Gastroesophageal sphincter (tissue), 3 donors: Measurements from ENCODE around the gene CELA2A.
A peak's percentile ranks its signal among the peaks of the same experiment; 100 is the strongest.

Experiments used
- POLR2A ChIP-seq, 2 donors: fragments of 450-650 bp; IDR thresholded peaks; one replicate each; pipeline ENCODE4 v1.6.1; 2017; ENCODE audit warnings: antibody characterized with exemption in 2 of 2, mild to moderate bottlenecking in 2 of 2, moderate library complexity in 1 of 2
- POLR2AphosphoS5 ChIP-seq: sonication (generic); formaldehyde crosslinking; IDR thresholded peaks from one replicate; pipeline ENCODE4 v1.6.1; 2017; ENCODE audit warnings: antibody characterized with exemption
- TF ChIP-seq, protein P1 (sequence below), 4 experiments: fragments of 200-600 bp in 2 of 4; fragments of 450-650 bp in 2 of 4; sonication (generic) in 1 of 4; IDR thresholded peaks; one replicate each; pipeline ENCODE4 v1.5.1; 2017 to 2019; ENCODE audit warnings: antibody characterized with exemption in 4 of 4, mild to moderate bottlenecking in 2 of 4, moderate library complexity in 2 of 4

DNA sequence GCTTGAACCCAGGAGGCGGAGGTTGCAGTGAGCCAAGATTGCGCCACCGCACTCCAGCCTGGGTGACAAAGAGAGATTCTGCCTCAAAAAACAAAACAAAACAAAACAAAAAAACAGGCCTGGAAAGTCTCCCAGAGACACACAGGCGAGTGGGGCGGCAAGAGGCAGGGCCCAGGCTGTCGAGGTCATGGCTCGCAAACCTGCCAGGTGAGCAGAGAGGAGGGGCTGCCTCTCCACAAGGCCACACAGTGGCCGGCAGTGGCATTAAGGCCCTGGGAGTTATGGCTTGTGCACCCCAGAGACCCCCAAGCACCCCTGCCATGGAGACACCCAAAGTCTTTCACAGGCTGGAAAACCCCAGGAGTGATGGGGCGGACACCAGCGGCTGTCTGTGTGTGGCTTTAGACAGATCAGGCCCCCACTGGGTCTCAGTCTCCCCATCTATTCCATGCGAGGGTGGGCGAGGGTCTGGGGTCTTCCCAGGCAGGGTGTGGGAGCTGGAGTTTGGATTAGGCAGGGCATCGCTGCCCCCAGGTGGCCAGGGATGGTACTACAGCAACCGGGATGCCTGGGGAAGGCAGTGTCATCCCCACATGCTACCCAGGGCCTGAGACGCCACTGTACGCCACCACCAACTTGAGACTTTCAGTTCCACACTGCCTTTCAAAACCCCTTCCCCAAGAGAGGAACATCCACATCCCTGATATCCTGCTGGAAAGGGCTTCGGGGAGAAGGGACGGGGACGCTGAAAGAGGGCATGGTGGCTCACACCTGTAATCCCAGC, 25.6 kb upstream of the CELA2A start:
- TF ChIP-seq, protein P1, sequence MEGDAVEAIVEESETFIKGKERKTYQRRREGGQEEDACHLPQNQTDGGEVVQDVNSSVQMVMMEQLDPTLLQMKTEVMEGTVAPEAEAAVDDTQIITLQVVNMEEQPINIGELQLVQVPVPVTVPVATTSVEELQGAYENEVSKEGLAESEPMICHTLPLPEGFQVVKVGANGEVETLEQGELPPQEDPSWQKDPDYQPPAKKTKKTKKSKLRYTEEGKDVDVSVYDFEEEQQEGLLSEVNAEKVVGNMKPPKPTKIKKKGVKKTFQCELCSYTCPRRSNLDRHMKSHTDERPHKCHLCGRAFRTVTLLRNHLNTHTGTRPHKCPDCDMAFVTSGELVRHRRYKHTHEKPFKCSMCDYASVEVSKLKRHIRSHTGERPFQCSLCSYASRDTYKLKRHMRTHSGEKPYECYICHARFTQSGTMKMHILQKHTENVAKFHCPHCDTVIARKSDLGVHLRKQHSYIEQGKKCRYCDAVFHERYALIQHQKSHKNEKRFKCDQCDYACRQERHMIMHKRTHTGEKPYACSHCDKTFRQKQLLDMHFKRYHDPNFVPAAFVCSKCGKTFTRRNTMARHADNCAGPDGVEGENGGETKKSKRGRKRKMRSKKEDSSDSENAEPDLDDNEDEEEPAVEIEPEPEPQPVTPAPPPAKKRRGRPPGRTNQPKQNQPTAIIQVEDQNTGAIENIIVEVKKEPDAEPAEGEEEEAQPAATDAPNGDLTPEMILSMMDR (IDR thresholded peaks at IDR 0.05) = peak in 3 of 4 experiments; percentile 92 to 96 (median 94)
- TF ChIP-seq POLR2AphosphoS5 (no peak), POLR2A (IDR thresholded peaks at IDR 0.05) (no peak)
